ENCODE data around the gene MYLK3.

Gene MYLK3

GRCh38 chr16:46747777-46748651, at the start of gene MYLK3:
Gene MYLK3 (minus strand): TSS chr16:46748344. CDS start chr16:46748193, 151 bp downstream.
- DNase-seq (ENCODE audit: low spot score): no peak
- TF ChIP-seq, protein P1, sequence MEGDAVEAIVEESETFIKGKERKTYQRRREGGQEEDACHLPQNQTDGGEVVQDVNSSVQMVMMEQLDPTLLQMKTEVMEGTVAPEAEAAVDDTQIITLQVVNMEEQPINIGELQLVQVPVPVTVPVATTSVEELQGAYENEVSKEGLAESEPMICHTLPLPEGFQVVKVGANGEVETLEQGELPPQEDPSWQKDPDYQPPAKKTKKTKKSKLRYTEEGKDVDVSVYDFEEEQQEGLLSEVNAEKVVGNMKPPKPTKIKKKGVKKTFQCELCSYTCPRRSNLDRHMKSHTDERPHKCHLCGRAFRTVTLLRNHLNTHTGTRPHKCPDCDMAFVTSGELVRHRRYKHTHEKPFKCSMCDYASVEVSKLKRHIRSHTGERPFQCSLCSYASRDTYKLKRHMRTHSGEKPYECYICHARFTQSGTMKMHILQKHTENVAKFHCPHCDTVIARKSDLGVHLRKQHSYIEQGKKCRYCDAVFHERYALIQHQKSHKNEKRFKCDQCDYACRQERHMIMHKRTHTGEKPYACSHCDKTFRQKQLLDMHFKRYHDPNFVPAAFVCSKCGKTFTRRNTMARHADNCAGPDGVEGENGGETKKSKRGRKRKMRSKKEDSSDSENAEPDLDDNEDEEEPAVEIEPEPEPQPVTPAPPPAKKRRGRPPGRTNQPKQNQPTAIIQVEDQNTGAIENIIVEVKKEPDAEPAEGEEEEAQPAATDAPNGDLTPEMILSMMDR (IDR thresholded peaks at IDR 0.05; ENCODE audit: extremely low read depth, missing control alignments): no peak

DNA sequence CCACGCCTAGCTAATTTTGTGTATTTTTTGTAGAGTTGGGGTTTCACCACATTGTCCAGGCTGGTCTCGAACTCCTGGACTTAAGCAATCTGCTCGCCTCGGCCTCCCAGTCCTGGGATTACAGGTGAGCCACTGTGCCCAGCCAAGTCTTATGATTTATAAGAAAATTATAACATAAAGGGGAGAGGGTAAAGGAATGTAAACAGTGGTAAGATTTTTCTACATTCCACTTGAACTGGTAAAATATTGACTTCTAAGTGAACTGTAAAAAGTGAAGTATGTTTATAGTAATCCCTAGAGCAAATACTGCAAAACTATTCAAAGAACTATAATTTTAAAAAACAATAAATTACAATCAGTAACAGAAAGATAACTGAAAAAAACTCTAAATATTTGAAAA, 49.4 kb upstream of the MYLK3 start:
- no peak for DNase-seq (ENCODE audit: low spot score)
- TF ChIP-seq, protein P1 (IDR thresholded peaks at IDR 0.05; ENCODE audit: extremely low read depth, missing control alignments): no peak

- no peak for DNase-seq (ENCODE audit: low spot score)
- TF ChIP-seq, protein P1 (IDR thresholded peaks at IDR 0.05; ENCODE audit: extremely low read depth, missing control alignments): no peak
Observed at GRCh38 chr16:46796764-46797269, 48.7 kb upstream of the MYLK3 start.

DNA sequence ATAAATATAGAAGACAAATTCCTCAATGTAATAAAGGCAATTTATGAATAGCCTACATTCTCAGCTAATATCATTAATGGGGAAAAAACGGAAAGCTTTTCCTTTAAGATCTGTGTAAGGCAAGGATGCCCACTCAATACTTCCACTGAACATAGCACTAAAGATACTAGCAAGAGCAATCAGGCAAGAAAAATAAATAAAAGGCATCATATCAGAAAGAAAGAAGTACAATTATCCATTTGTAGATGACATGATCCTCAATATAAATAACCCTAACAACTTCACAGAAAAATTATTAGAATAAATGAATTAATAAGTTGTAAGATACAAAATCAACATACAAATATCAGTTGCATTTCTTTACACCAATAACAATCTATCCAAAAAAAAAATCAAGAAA, 45.7 kb upstream of the MYLK3 start:
- TF ChIP-seq, protein P1 (IDR thresholded peaks at IDR 0.05; ENCODE audit: extremely low read depth, missing control alignments): no peak
- DNase-seq (ENCODE audit: low spot score): no peak

DNA sequence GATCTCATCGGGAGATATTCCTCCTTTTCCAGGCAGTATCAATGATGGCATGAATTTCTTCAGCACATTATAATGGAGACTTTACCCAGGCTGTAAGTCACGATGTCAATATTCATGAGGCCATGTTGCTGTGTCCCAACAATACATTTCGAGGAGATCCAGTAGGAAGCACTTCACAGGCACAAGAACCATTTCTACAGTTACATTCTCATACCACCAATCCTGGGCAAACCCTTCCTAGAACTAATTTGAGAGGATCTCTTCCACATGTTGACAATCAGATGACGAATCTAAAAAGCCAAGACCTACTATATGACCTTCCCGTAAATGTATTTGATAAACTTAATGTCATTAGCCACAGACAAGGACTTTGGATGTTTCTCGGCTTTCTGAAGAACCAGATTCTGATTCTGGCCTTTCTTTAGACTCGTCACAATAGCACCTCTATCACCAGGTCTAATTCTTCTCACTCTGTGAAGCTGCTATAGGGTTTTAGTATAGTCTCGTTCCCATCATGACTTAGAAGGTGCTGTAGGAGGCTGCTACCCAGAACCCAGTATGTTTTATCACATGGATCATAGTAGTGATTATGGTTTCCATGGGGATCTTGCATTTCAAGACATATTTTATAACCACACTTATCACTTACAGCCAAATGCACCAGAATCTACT, 42.6 kb upstream of the MYLK3 start:
- no peak for DNase-seq (ENCODE audit: low spot score)
- TF ChIP-seq, protein P1 (IDR thresholded peaks at IDR 0.05; ENCODE audit: extremely low read depth, missing control alignments): no peak

- peak; percentile 87 for DNase-seq (ENCODE audit: low spot score)
Observed at GRCh38 chr16:46789499-46790414, 41.6 kb upstream of the MYLK3 start.

More at GRCh38 chr16:46789499-46790414, 41.6 kb upstream of the MYLK3 start:
- TF ChIP-seq, protein P1 (IDR thresholded peaks at IDR 0.05; ENCODE audit: extremely low read depth, missing control alignments): no peak

Measured in GM20000 (cell line).